Keratinocyte (primary cell): Measurements from ENCODE around the gene GAMT. TPM values are rescaled to one million over a fixed set of nuclear protein-coding genes. Genes with fewer than 3 reads are reported as not detected.

ENCODE experiments used
- DNase-seq: peaks from one replicate; pipeline ENCODE4 v3.0.0-alpha.2; 2011; ENCODE audit warnings: low read depth, missing footprints, low spot score
- FAIRE-seq: peaks from 2 replicates; lab custom pipeline; 2011; peaks lifted over from hg19 to GRCh38; lab: Jason Lieb, UNC
- H2AFZ ChIP-seq: 2 replicates; pipeline ENCODE4 v1.6.0; 2012; ENCODE audit warnings: low read length, control low read depth, inconsistent platforms; ENCODE audit not compliant: control insufficient read depth
- H3K27ac ChIP-seq: 2 replicates; pipeline ENCODE4 v1.5.1; 2011; ENCODE audit warnings: low read length; ENCODE audit not compliant: control insufficient read depth, insufficient read depth
- H3K27me3 ChIP-seq: 3 replicates; pipeline ENCODE4 v1.6.0; 2011; ENCODE audit warnings: low read length; ENCODE audit not compliant: control insufficient read depth, insufficient read depth; ENCODE audit errors: extremely low read depth
- H3K36me3 ChIP-seq, 2 experiments: 2 replicates in 1 of 2; 3 replicates in 1 of 2; pipeline ENCODE4 v1.5.1; 2011; ENCODE audit warnings: low read length in 2 of 2, mild to moderate bottlenecking in 1 of 2; ENCODE audit not compliant: control insufficient read depth in 2 of 2, insufficient read depth in 2 of 2; ENCODE audit errors: extremely low read depth in 1 of 2
- H3K4me1 ChIP-seq: 3 replicates; pipeline ENCODE4 v1.5.1; 2011; ENCODE audit warnings: low read length; ENCODE audit not compliant: control insufficient read depth, insufficient read depth; ENCODE audit errors: extremely low read depth
- H3K4me2 ChIP-seq: 3 replicates; pipeline ENCODE4 v1.6.0; 2011; ENCODE audit warnings: low read depth, low read length; ENCODE audit not compliant: control insufficient read depth, insufficient read depth; ENCODE audit errors: extremely low read depth
- H3K4me3 ChIP-seq, 3 experiments: fragments of 200-600 bp in 1 of 3; sonication (generic) in 1 of 3; 2 replicates in 2 of 3; 3 replicates in 1 of 3; pipeline ENCODE4 v1.5.1; 2011 to 2016; ENCODE audit warnings: low read length in 3 of 3, mild to moderate bottlenecking in 3 of 3, control low read depth in 2 of 3, inconsistent platforms in 1 of 3, low read depth in 1 of 3, mixed read lengths in 1 of 3, mixed run types in 1 of 3, moderate library complexity in 1 of 3; ENCODE audit not compliant: control insufficient read depth in 2 of 3, insufficient read depth in 2 of 3; ENCODE audit errors: extremely low read depth in 1 of 3
- H3K79me2 ChIP-seq: 2 replicates; pipeline ENCODE4 v1.6.0; 2012; ENCODE audit warnings: low read length; ENCODE audit not compliant: control insufficient read depth, insufficient read depth
- H3K9ac ChIP-seq: 3 replicates; pipeline ENCODE4 v1.6.0; 2011; ENCODE audit warnings: low read length; ENCODE audit not compliant: control insufficient read depth, insufficient read depth; ENCODE audit errors: extremely low read depth
- H3K9me1 ChIP-seq: 3 replicates; pipeline ENCODE4 v1.6.0; 2011; ENCODE audit warnings: low read length; ENCODE audit not compliant: control insufficient read depth, insufficient read depth; ENCODE audit errors: extremely low read depth
- H3K9me3 ChIP-seq: 2 replicates; pipeline ENCODE4 v1.5.1; 2012; ENCODE audit warnings: low read depth, low read length; ENCODE audit not compliant: control insufficient read depth
- H4K20me1 ChIP-seq: 3 replicates; pipeline ENCODE4 v1.6.0; 2011; ENCODE audit warnings: low read length; ENCODE audit not compliant: control insufficient read depth, insufficient read depth; ENCODE audit errors: extremely low read depth
- EZH2 ChIP-seq: IDR thresholded peaks from one replicate; pipeline ENCODE4 v1.6.1; 2012; ENCODE audit warnings: inconsistent platforms, mild to moderate bottlenecking, low read length, moderate library complexity
- dilution Hi-C: fragments of 300-500 bp; cut with MboI; formaldehyde crosslinking; loops from one replicate; pipeline ENCODE4 v1.7.0; 2020; ENCODE audit warnings: low sequenced_read_pairs; ENCODE audit not compliant: extremely low pct_ligation_motif_present
- polyA plus RNA-seq, 5 experiments: library from polyadenylated mRNA; depleted of rRNA in 3 of 5; stranded (reverse) in 3 of 5; stranded (forward) in 1 of 5; unstranded in 1 of 5; fragments of >200 nt; gene quantifications; 1 replicate in 1 of 5; 2 replicates in 3 of 5; 3 replicates in 1 of 5; pipeline versions ENCODE4 v1.2.1 to v1.2.3, GENCODE V29; 2011 to 2012; ENCODE audit warnings: missing spikeins in 2 of 5, low read depth in 1 of 5, low replicate concordance in 1 of 5
- TF ChIP-seq, protein P1 (sequence below), 3 experiments: IDR thresholded peaks in 1 of 3; conservative IDR thresholded peaks in 1 of 3; optimal IDR thresholded peaks in 1 of 3; 2 replicates in 2 of 3; 3 replicates in 1 of 3; pipeline versions ENCODE3 to v1.5.1; 2011; ENCODE audit warnings: low read length in 3 of 3, mild to moderate bottlenecking in 3 of 3, moderate library complexity in 2 of 3, control low read depth in 1 of 3, inconsistent platforms in 1 of 3; ENCODE audit not compliant: insufficient read depth in 2 of 3; ENCODE audit errors: extremely low read depth in 1 of 3

GAMT gene
- polyA plus RNA-seq, 1 donor (not counting 4 experiments of a cell fraction or from before 2014, with no cell fraction given): 5.7 TPM

DNA sequence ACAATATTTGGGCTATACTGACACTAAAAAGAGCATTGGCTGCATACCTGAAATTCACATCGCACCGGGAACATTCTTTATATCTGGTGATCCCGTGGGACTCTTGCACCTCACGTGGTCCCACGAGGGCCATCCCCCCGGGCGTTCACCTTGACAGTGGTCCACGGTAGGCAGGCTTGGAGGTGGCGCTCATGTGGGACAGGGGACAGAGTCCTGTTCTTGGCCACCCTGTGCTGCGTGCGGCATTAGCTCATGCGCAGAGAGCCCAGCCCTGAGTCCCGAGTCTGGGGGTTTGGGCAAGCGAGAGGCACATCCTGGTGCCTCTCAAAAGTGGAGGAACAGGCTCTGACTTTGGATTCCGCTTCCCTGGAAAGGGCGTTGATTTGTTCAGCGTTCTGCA lies 7.5 kb downstream of the GAMT start:
- Histone ChIP-seq H3K9ac (no peak overlapping the region), H3K79me2 (no peaks in the 10 kb centered on the region), H3K36me3 (peaks cover 8 to 9% of the 10 kb centered on the region in 2 experiments), H3K9me3 (no peaks in the 10 kb centered on the region), H2AFZ (no peak overlapping the region), H3K4me1 (peaks cover 14% of the 10 kb centered on the region), H3K4me3 (no peak overlapping the region), H3K4me2 (no peak overlapping the region), H3K9me1 (no peaks in the 10 kb centered on the region), H4K20me1 (no peaks in the 10 kb centered on the region), H3K27ac (no peak overlapping the region), H3K27me3 (peaks cover 16% of the 10 kb centered on the region)
- no peak for TF ChIP-seq EZH2
- TF ChIP-seq, protein P1, sequence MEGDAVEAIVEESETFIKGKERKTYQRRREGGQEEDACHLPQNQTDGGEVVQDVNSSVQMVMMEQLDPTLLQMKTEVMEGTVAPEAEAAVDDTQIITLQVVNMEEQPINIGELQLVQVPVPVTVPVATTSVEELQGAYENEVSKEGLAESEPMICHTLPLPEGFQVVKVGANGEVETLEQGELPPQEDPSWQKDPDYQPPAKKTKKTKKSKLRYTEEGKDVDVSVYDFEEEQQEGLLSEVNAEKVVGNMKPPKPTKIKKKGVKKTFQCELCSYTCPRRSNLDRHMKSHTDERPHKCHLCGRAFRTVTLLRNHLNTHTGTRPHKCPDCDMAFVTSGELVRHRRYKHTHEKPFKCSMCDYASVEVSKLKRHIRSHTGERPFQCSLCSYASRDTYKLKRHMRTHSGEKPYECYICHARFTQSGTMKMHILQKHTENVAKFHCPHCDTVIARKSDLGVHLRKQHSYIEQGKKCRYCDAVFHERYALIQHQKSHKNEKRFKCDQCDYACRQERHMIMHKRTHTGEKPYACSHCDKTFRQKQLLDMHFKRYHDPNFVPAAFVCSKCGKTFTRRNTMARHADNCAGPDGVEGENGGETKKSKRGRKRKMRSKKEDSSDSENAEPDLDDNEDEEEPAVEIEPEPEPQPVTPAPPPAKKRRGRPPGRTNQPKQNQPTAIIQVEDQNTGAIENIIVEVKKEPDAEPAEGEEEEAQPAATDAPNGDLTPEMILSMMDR (optimal IDR thresholded peaks at IDR 0.05 in 1 of 3, IDR thresholded peaks at IDR 0.05 in 1 of 3, conservative IDR thresholded peaks at IDR 0.05 in 1 of 3; ENCODE audit: extremely low read depth in 1 of 3, insufficient read depth in 2 of 3, low read length in 3 of 3): no peak
- no peak for FAIRE-seq
- dilution Hi-C loops: no loop called here
- no peak for DNase-seq

DNA sequence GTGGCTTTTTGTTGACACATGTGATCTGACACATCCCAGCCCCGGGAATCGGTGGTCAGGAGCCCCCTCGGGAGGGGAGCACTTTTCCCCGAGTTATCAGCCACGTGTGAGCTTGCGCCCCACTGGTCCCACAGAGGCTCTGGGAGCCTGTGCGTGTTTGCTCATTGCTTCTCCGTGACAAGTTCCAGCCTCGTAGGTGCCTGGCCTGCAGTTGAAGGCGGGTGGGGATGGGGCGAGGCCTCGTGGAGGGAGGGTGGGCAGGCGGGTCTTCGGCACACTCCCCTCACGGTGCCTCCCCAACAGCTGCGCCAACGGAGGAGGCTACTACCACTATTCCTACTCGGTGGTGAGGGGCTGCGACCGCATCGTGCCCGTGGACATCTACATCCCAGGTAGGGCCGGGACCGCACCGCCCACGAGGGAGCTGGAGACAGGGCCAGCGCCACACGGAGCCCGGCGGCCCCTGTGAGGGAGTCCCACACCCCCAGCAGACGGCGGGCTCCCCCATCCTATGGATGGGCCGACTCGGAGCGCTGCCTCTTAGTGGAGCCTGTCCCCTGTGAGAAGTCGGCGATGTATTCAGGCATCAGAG lies 8.3 kb downstream of the GAMT start:
- no peak overlapping the region for H2AFZ ChIP-seq
- no peak for FAIRE-seq
- peaks cover 14% of the 10 kb centered on the region for H3K4me1 ChIP-seq
- H3K79me2 ChIP-seq: peaks cover under 1% of the 10 kb centered on the region
- no peak overlapping the region for H3K27ac ChIP-seq
- H3K9ac ChIP-seq: no peak overlapping the region
- peaks cover 9 to 14% of the 10 kb centered on the region in 2 experiments for H3K36me3 ChIP-seq
- peaks cover 13% of the 10 kb centered on the region for H3K27me3 ChIP-seq
- no peak overlapping the region for H3K4me3 ChIP-seq
- H4K20me1 ChIP-seq: no peaks in the 10 kb centered on the region
- DNase-seq: no peak
- dilution Hi-C loops: no loop called here
- no peaks in the 10 kb centered on the region for H3K9me3 ChIP-seq
- no peaks in the 10 kb centered on the region for H3K9me1 ChIP-seq
- no peak for TF ChIP-seq EZH2
- TF ChIP-seq, protein P1 (optimal IDR thresholded peaks at IDR 0.05 in 1 of 3, IDR thresholded peaks at IDR 0.05 in 1 of 3, conservative IDR thresholded peaks at IDR 0.05 in 1 of 3; ENCODE audit: extremely low read depth in 1 of 3, insufficient read depth in 2 of 3, low read length in 3 of 3): no peak
- no peak overlapping the region for H3K4me2 ChIP-seq
